H1 (cell line): ENCODE results near the gene CRELD1. TPM values are rescaled to one million over a fixed set of nuclear protein-coding genes. Genes with fewer than 3 reads are reported as not detected.
A peak's percentile ranks its signal among the peaks of the same experiment; 100 is the strongest.

Experiments
- CTCF ChIA-PET: fragments of 300-600 bp; sonication (Branson Sonifier 250); formaldehyde crosslinking; loops from one replicate; lab custom pipeline; 2021; ENCODE audit not compliant: partially characterized antibody; lab: Charles Lee
- POLR2A ChIA-PET: fragments of 300-600 bp; sonication (Branson Sonifier 250); formaldehyde crosslinking; loops from one replicate; lab custom pipeline; 2021; ENCODE audit warnings: inconsistent platforms; ENCODE audit not compliant: partially characterized antibody; lab: Charles Lee
- DNase-seq, 2 experiments: peaks; one replicate each; pipeline versions ENCODE4 v3.0.0 to v3.0.0-alpha.2; 2010 to 2022; ENCODE audit warnings: low spot score in 2 of 2, low read depth in 1 of 2, mixed read lengths in 1 of 2
- FAIRE-seq: peaks from 2 replicates; lab custom pipeline; 2011; peaks lifted over from hg19 to GRCh38; lab: Jason Lieb, UNC
- H2AFZ ChIP-seq: 2 replicates; pipeline ENCODE4 v1.8.1; 2012; ENCODE audit warnings: low read length, inconsistent platforms
- H2AK5ac ChIP-seq: 2 replicates; pipeline ENCODE4 v1.6.1; 2013; ENCODE audit warnings: low read depth, low read length
- H2BK120ac ChIP-seq: replicated peaks from 2 replicates; pipeline ENCODE3; 2013; ENCODE audit warnings: low read depth, low read length, inconsistent platforms
- H2BK12ac ChIP-seq: 2 replicates; pipeline ENCODE4 v1.6.1; 2013; ENCODE audit warnings: low read depth, low read length
- H2BK15ac ChIP-seq: 2 replicates; pipeline ENCODE4 v1.6.1; 2013; ENCODE audit warnings: low read length
- H2BK20ac ChIP-seq: 2 replicates; pipeline ENCODE4 v1.6.1; 2013; ENCODE audit warnings: low read length
- H2BK5ac ChIP-seq: 2 replicates; pipeline ENCODE4 v1.6.1; 2013; ENCODE audit warnings: low read depth, low read length
- H3K14ac ChIP-seq: 2 replicates; pipeline ENCODE4 v1.6.1; 2013; ENCODE audit warnings: inconsistent platforms; ENCODE audit not compliant: insufficient read length
- H3K18ac ChIP-seq: 2 replicates; pipeline ENCODE4 v1.6.1; 2013; ENCODE audit warnings: low read length; ENCODE audit errors: extremely low read depth
- H3K23ac ChIP-seq: 2 replicates; pipeline ENCODE4 v1.6.1; 2013; ENCODE audit warnings: inconsistent platforms; ENCODE audit not compliant: insufficient read length
- H3K23me2 ChIP-seq: 2 replicates; pipeline ENCODE4 v1.6.1; 2013; ENCODE audit warnings: low read depth, low read length
- H3K27ac ChIP-seq: 2 replicates; pipeline ENCODE4 v1.6.1; 2011; ENCODE audit warnings: low read depth, low read length, inconsistent platforms
- H3K27me3 ChIP-seq, 4 experiments: replicated peaks in 1 of 4; 1 replicate in 1 of 4; 2 replicates in 3 of 4; pipeline versions ENCODE4 v1.6.1 to v1.8.1; 2011 to 2013; ENCODE audit warnings: low read length in 3 of 4, mild to moderate bottlenecking in 3 of 4, inconsistent platforms in 2 of 4, mixed read lengths in 2 of 4, moderate library complexity in 1 of 4; ENCODE audit not compliant: control insufficient read depth in 3 of 4, insufficient read depth in 3 of 4; ENCODE audit errors: extremely low read depth in 1 of 4
- H3K36me3 ChIP-seq, 4 experiments: 2 replicates each; pipeline versions ENCODE4 v1.6.1 to v1.8.1; 2011 to 2013; ENCODE audit warnings: mild to moderate bottlenecking in 4 of 4, low read length in 3 of 4, moderate library complexity in 2 of 4, control low read depth in 1 of 4, inconsistent platforms in 1 of 4; ENCODE audit not compliant: insufficient read depth in 4 of 4, control insufficient read depth in 2 of 4
- H3K4ac ChIP-seq: replicated peaks from 2 replicates; pipeline ENCODE3; 2013; ENCODE audit warnings: low read length, low read depth, mixed read lengths, inconsistent platforms; ENCODE audit not compliant: insufficient read length
- H3K4me1 ChIP-seq, 4 experiments: replicated peaks in 1 of 4; 1 replicate in 1 of 4; 2 replicates in 3 of 4; pipeline versions ENCODE4 v1.6.1 to v1.8.1; 2011 to 2013; ENCODE audit warnings: low read length in 3 of 4, inconsistent platforms in 2 of 4, mixed read lengths in 1 of 4; ENCODE audit not compliant: insufficient read depth in 4 of 4, control insufficient read depth in 3 of 4
- H3K4me2 ChIP-seq, 2 experiments: 2 replicates each; pipeline versions ENCODE4 v1.6.1 to v1.8.1; 2011 to 2013; ENCODE audit warnings: low read depth in 2 of 2, low read length in 2 of 2, control low read depth in 1 of 2, inconsistent platforms in 1 of 2, mild to moderate bottlenecking in 1 of 2; ENCODE audit not compliant: insufficient read depth in 1 of 2
- H3K4me3 ChIP-seq, 4 experiments: fragments of 200-600, 300-600 bp in 1 of 4; sonication (generic), shearing (Covaris generic), sonication (Bioruptor Twin) in 1 of 4; 2 replicates each; pipeline versions ENCODE4 v1.5.1 to v1.8.1; 2011 to 2016; ENCODE audit warnings: low read length in 4 of 4, low read depth in 3 of 4, control low read depth in 2 of 4, inconsistent platforms in 2 of 4, mild to moderate bottlenecking in 2 of 4, mixed read lengths in 1 of 4, moderate library complexity in 1 of 4; ENCODE audit not compliant: insufficient read depth in 2 of 4; ENCODE audit errors: extremely low read depth in 1 of 4
- H3K56ac ChIP-seq: replicated peaks from 2 replicates; pipeline ENCODE3; 2013; ENCODE audit warnings: low read depth, mild to moderate bottlenecking, mixed read lengths, low read length, inconsistent platforms; ENCODE audit not compliant: insufficient read length
- H3K79me1 ChIP-seq: 2 replicates; pipeline ENCODE4 v1.6.1; 2013; ENCODE audit warnings: low read depth, low read length, control low read depth
- H3K79me2 ChIP-seq, 2 experiments: 2 replicates each; pipeline versions ENCODE4 v1.6.1 to v1.8.1; 2012 to 2013; ENCODE audit warnings: low read length in 2 of 2, mild to moderate bottlenecking in 2 of 2, inconsistent platforms in 1 of 2; ENCODE audit not compliant: insufficient read depth in 2 of 2, control insufficient read depth in 1 of 2
- H3K9ac ChIP-seq, 4 experiments: replicated peaks in 1 of 4; 1 replicate in 1 of 4; 2 replicates in 3 of 4; pipeline versions ENCODE4 v1.6.1 to v1.8.1; 2011 to 2013; ENCODE audit warnings: low read depth in 3 of 4, low read length in 3 of 4, control low read depth in 2 of 4, mild to moderate bottlenecking in 2 of 4, moderate library complexity in 2 of 4, inconsistent platforms in 1 of 4; ENCODE audit errors: extremely low read depth in 1 of 4
- H3K9me3 ChIP-seq, 2 experiments: 2 replicates each; pipeline versions ENCODE4 v1.6.1 to v1.8.1; 2012 to 2013; ENCODE audit warnings: mild to moderate bottlenecking in 2 of 2, moderate library complexity in 2 of 2, control low read depth in 1 of 2, inconsistent platforms in 1 of 2, low read depth in 1 of 2, low read length in 1 of 2, mixed read lengths in 1 of 2; ENCODE audit not compliant: insufficient read depth in 2 of 2
- H4K20me1 ChIP-seq, 2 experiments: replicated peaks in 1 of 2; 2 replicates each; pipeline versions ENCODE3 to v1.8.1; 2011 to 2013; ENCODE audit warnings: inconsistent platforms in 2 of 2, low read length in 2 of 2, mild to moderate bottlenecking in 1 of 2; ENCODE audit not compliant: insufficient read depth in 2 of 2, control insufficient read depth in 1 of 2
- H4K5ac ChIP-seq: 2 replicates; pipeline ENCODE4 v1.6.1; 2013; ENCODE audit warnings: low read length, low read depth, mixed read lengths, inconsistent platforms; ENCODE audit not compliant: insufficient read length
- H4K8ac ChIP-seq: 2 replicates; pipeline ENCODE4 v1.8.0; 2013; ENCODE audit warnings: mild to moderate bottlenecking, moderate library complexity, low read length, inconsistent platforms; ENCODE audit not compliant: insufficient read depth; ENCODE audit errors: extremely low read depth
- H4K91ac ChIP-seq: replicated peaks from 2 replicates; pipeline ENCODE3; 2013; ENCODE audit warnings: low read length, mixed read lengths, inconsistent platforms; ENCODE audit not compliant: insufficient read length
- BRCA1 ChIP-seq: IDR thresholded peaks from 2 replicates; pipeline ENCODE4 v1.6.1; 2012; ENCODE audit warnings: low read depth, low read length, improper control_type of control experiment
- CBX8 ChIP-seq: fragments of 300-800, 300-1000 bp; sonication (generic); IDR thresholded peaks from 2 replicates; pipeline ENCODE4 v1.7.1; 2016; ENCODE audit warnings: low read depth, low read length, borderline replicate concordance
- CHD1 ChIP-seq: IDR thresholded peaks from 2 replicates; pipeline ENCODE4 v1.6.1; 2012; ENCODE audit warnings: low read depth, low read length, improper control_type of control experiment
- E2F6 ChIP-seq: IDR thresholded peaks from 2 replicates; pipeline ENCODE4 v1.6.1; 2012; ENCODE audit warnings: inconsistent platforms
- FOSL1 ChIP-seq: IDR thresholded peaks from 2 replicates; pipeline ENCODE4 v1.6.1; 2011; ENCODE audit warnings: mild to moderate bottlenecking, low read depth, low read length, moderate library complexity; ENCODE audit not compliant: insufficient read depth
- HDAC2 ChIP-seq, 2 experiments: fragments of 300-600 bp in 1 of 2; sonication (generic) in 1 of 2; IDR thresholded peaks; 2 replicates each; pipeline ENCODE4 v1.6.1; 2011 to 2012; ENCODE audit warnings: low read depth in 2 of 2, low read length in 2 of 2, mild to moderate bottlenecking in 2 of 2, moderate library complexity in 2 of 2, borderline replicate concordance in 1 of 2, inconsistent platforms in 1 of 2
- MAFK ChIP-seq: IDR thresholded peaks from 2 replicates; pipeline ENCODE4 v1.6.1; 2012; ENCODE audit warnings: low read depth, mild to moderate bottlenecking, improper control_type of control experiment, low read length
- POU5F1 ChIP-seq: IDR thresholded peaks from 2 replicates; pipeline ENCODE4 v1.6.1; 2011; ENCODE audit warnings: low read depth, mild to moderate bottlenecking, low read length, moderate library complexity
- ZNF274 ChIP-seq: IDR thresholded peaks from 2 replicates; pipeline ENCODE4 v1.7.0; 2012; ENCODE audit warnings: low read length, borderline replicate concordance; ENCODE audit errors: extremely low read depth
- WGBS, 2 experiments: shearing (Covaris generic) in 1 of 2; methylation state at CpG; one replicate each; pipeline versions ENCODE4 v1.1.6 to v1.1.7; 2013 to 2015; ENCODE audit warnings: low lambda C conversion rate in 2 of 2, mixed read lengths in 2 of 2, inconsistent platforms in 1 of 2, low coverage in 1 of 2, missing lambda C conversion rate in 1 of 2; ENCODE audit not compliant: insufficient replicate concordance in 2 of 2, insufficient coverage in 1 of 2, insufficient read length in 1 of 2; ENCODE audit errors: extremely low coverage in 1 of 2, missing lambda C conversion rate in 1 of 2; 5-methylcytosine and 5-hydroxymethylcytosine counted together
- polyA plus RNA-seq, 7 experiments: library from polyadenylated mRNA; depleted of rRNA in 3 of 7; stranded (reverse) in 5 of 7; unstranded in 2 of 7; fragments of >200 nt in 5 of 7; fragments of 200-250 nt in 2 of 7; gene quantifications; 1 replicate in 5 of 7; 2 replicates in 1 of 7; 4 replicates in 1 of 7; pipeline versions ENCODE4 v1.2.1 to v1.2.3, GENCODE V29; 2011 to 2013; ENCODE audit warnings: missing spikeins in 2 of 7, mixed read lengths in 2 of 7
- total RNA-seq: library from RNA; stranded (reverse); fragmentation: NEBNext Ultra II Directional; extraction: Animal tissue kit (Norgen Biotek cat#: 25700); gene quantifications from 2 replicates; pipeline ENCODE4 v1.2.1, GENCODE V29; 2021

CRELD1 gene
- total and polyA plus RNA-seq, 2 of the 8 experiments (the other 6 are each of a cell fraction or from before 2014, with no cell fraction given) = 12.9 to 15.1 TPM

GRCh38 chr3:9915254-9916141 lies 18.1 kb upstream of the CRELD1 start:
- Histone ChIP-seq H3K36me3 (no peaks in the 10 kb centered on the region), H2AK5ac (no peak overlapping the region), H3K56ac (no peak overlapping the region), H3K27me3 (peaks cover 0 to 18% (median 10%) of the 10 kb centered on the region in 4 experiments; a peak in 5 of 7 replicates), H3K4me1 (peaks cover 0 to 20% (median 17%) of the 10 kb centered on the region in 4 experiments; a peak in 6 of 7 replicates), H3K4me2 (peak overlapping the region; percentile 74 to 84), H3K14ac (no peak overlapping the region), H3K79me1 (no peaks in the 10 kb centered on the region), H4K8ac (peak overlapping the region; percentile 80; the same call in 1 of the 2 replicates), H2BK15ac (peak overlapping the region; percentile 65), H3K23me2 (peaks cover 10% of the 10 kb centered on the region; the same call in 1 of the 2 replicates), H3K23ac (no peak overlapping the region), H2BK20ac (no peak overlapping the region), H3K9me3 (peaks cover 0 to 6% of the 10 kb centered on the region in 2 experiments; a peak in 2 of 4 replicates), H3K18ac (peak overlapping the region; percentile 95), H3K4ac (no peak overlapping the region), H3K27ac (no peak overlapping the region), H4K20me1 (no peaks in the 10 kb centered on the region), H3K4me3 (peak overlapping the region; percentile 46 to 72 (median 48)), H2BK120ac (no peak overlapping the region), H2AFZ (peak overlapping the region; percentile 16; the same call in 1 of the 2 replicates), H4K5ac (no peak overlapping the region), H2BK12ac (no peak overlapping the region; the same call in 1 of the 2 replicates), H3K9ac (peak overlapping the region; percentile 24 to 52 (median 46); a peak in 6 of 7 replicates), H3K79me2 (no peaks in the 10 kb centered on the region), H4K91ac (peak overlapping the region; percentile 93), H2BK5ac (no peak overlapping the region; the same call in 1 of the 2 replicates)
- 1% methylated on average over 51 of the region's 99 CpGs; no CpG with 5 or more reads in 1 of the 2 experiments for WGBS, 2 experiments
- FAIRE-seq = no peak
- POLR2A ChIA-PET = interaction anchor here (0.7 to 5.5 kb wide), 12 partner anchors 10 to 122 kb away, joined by 3 to 43 read pairs (median 6); partner anchors contain the start of genes ARPC4, CRELD1, IL17RE and JAGN1
- DNase-seq = peak in 1 of 2 experiments; percentile 81
- CTCF ChIA-PET = interaction anchor here (0.7 to 9.1 kb wide), 7 partner anchors 10 to 179 kb away, joined by 3 to 76 read pairs (median 5); partner anchors contain the start of genes CRELD1 and IL17RE
- no peak for TF ChIP-seq BRCA1
- TF ChIP-seq ZNF274 = no peak
- no peak for TF ChIP-seq CHD1
- no peak for TF ChIP-seq MAFK
- no peak for TF ChIP-seq POU5F1
- TF ChIP-seq HDAC2 (IDR thresholded peaks at IDR 0.05; ENCODE audit: borderline replicate concordance in 1 of 2, low read depth in 2 of 2, low read length in 2 of 2) = peak; percentile 60 to 80; a peak in 1 of 4 replicates
- TF ChIP-seq E2F6 = peak; percentile 99
- TF ChIP-seq FOSL1 = no peak
- no peak for TF ChIP-seq CBX8
